WTC11 (cell line): ENCODE results near the gene CYP3A4. TPM values are rescaled to one million over a fixed set of nuclear protein-coding genes. Genes with fewer than 3 reads are reported as not detected.

Experiments
- ATAC-seq: fragments of 200-7000 bp; cut with Tn5 transposase; 2 replicates; pipeline ENCODE4 v1.10.0; 2021; ENCODE audit warnings: mild to moderate bottlenecking, moderate library complexity
- CTCF ChIA-PET: fragments of 300-600 bp; sonication (Branson Sonifier 250); formaldehyde crosslinking; loops from one replicate; lab custom pipeline; 2021; ENCODE audit warnings: antibody characterized with exemption; lab: Charles Lee
- POLR2A ChIA-PET: fragments of 350-600 bp; sonication (Branson Sonifier 250); formaldehyde crosslinking; loops from one replicate; lab custom pipeline; 2021; ENCODE audit warnings: antibody characterized with exemption; lab: Charles Lee
- DNase-seq: peaks from one replicate; pipeline ENCODE4 v3.0.0; 2021; ENCODE audit warnings: low spot score
- H3K27ac Mint-ChIP-seq: 2 replicates; pipeline ENCODE4 v1.8.0; 2021; ENCODE audit warnings: mixed read lengths
- H3K27me3 Mint-ChIP-seq: 2 replicates; pipeline ENCODE4 v1.8.0; 2021; ENCODE audit warnings: low read depth, mild to moderate bottlenecking, moderate library complexity, mixed read lengths
- H3K36me3 Mint-ChIP-seq: 2 replicates; pipeline ENCODE4 v1.8.0; 2021; ENCODE audit warnings: mixed read lengths
- H3K4me1 Mint-ChIP-seq: 2 replicates; pipeline ENCODE4 v1.8.0; 2022; ENCODE audit warnings: mixed read lengths
- H3K4me3 Mint-ChIP-seq: 2 replicates; pipeline ENCODE4 v1.8.0; 2021; ENCODE audit warnings: mild to moderate bottlenecking, moderate library complexity, mixed read lengths
- H3K9me3 Mint-ChIP-seq: 2 replicates; pipeline ENCODE4 v1.8.0; 2021; ENCODE audit warnings: mixed read lengths
- CBFB ChIP-seq: sonication (generic); formaldehyde crosslinking; IDR thresholded peaks from 2 replicates; pipeline ENCODE4 v1.8.1; 2022; ENCODE audit warnings: mild to moderate bottlenecking, low read depth, missing genetic modification reagents
- CDX4 ChIP-seq: fragments of 250-450 bp; sonication (Bioruptor Pico); IDR thresholded peaks from 2 replicates; pipeline ENCODE4 v1.9.0; 2021; ENCODE audit warnings: moderate library complexity, mild to moderate bottlenecking, inconsistent platforms, borderline replicate concordance
- ELF4 ChIP-seq: sonication (generic); formaldehyde crosslinking; IDR thresholded peaks from 2 replicates; pipeline ENCODE4 v1.8.1; 2022; ENCODE audit warnings: low read depth, mild to moderate bottlenecking, moderate library complexity, missing genetic modification reagents
- FOXJ3 ChIP-seq: sonication (generic); formaldehyde crosslinking; IDR thresholded peaks from 2 replicates; pipeline ENCODE4 v1.9.0; 2021; ENCODE audit warnings: missing genetic modification reagents, mild to moderate bottlenecking, borderline replicate concordance
- JAZF1 ChIP-seq: fragments of 250-450 bp; sonication (Bioruptor Pico); IDR thresholded peaks from 2 replicates; pipeline ENCODE4 v1.9.0; 2021; ENCODE audit warnings: moderate library complexity, mild to moderate bottlenecking, inconsistent platforms
- MXD4 ChIP-seq: fragments of 250-450 bp; sonication (Bioruptor Pico); IDR thresholded peaks from 2 replicates; pipeline ENCODE4 v1.8.0; 2021; ENCODE audit warnings: mild to moderate bottlenecking, moderate library complexity, borderline replicate concordance
- NFATC4 ChIP-seq: fragments of 250-450 bp; sonication (Bioruptor Pico); IDR thresholded peaks from 2 replicates; pipeline ENCODE4 v1.9.0; 2021; ENCODE audit warnings: mild to moderate bottlenecking
- NFE2L1 ChIP-seq: sonication (generic); formaldehyde crosslinking; IDR thresholded peaks from 2 replicates; pipeline ENCODE4 v1.8.1; 2023; ENCODE audit warnings: missing genetic modification reagents
- TEAD4 ChIP-seq: sonication (generic); formaldehyde crosslinking; IDR thresholded peaks from 2 replicates; pipeline ENCODE4 v1.8.0; 2022; ENCODE audit warnings: mild to moderate bottlenecking, missing genetic modification reagents
- ZNF121 ChIP-seq: sonication (generic); formaldehyde crosslinking; IDR thresholded peaks from 2 replicates; pipeline ENCODE4 v1.8.0; 2023; ENCODE audit warnings: missing genetic modification reagents
- ZNF671 ChIP-seq: fragments of 250-450 bp; sonication (Bioruptor Pico); IDR thresholded peaks from 2 replicates; pipeline ENCODE4 v1.8.0; 2021; ENCODE audit warnings: mild to moderate bottlenecking
- total RNA-seq: library from RNA; stranded (reverse); gene quantifications from 3 replicates; pipeline ENCODE4 v1.2.3, GENCODE V29; 2021
- TF ChIP-seq, protein P1 (sequence below): sonication (generic); formaldehyde crosslinking; IDR thresholded peaks from 2 replicates; pipeline ENCODE4 v1.8.0; 2022; ENCODE audit warnings: missing genetic modification reagents
- TF ChIP-seq, protein P2 (sequence below): sonication (generic); formaldehyde crosslinking; conservative IDR thresholded peaks from 2 replicates; pipeline ENCODE4 v1.8.1; 2022; ENCODE audit warnings: mild to moderate bottlenecking, missing genetic modification reagents
- TF ChIP-seq, protein P3 (sequence below): sonication (generic); formaldehyde crosslinking; IDR thresholded peaks from 2 replicates; pipeline ENCODE4 v1.8.1; 2023; ENCODE audit warnings: mild to moderate bottlenecking, missing genetic modification reagents, moderate library complexity
- TF ChIP-seq, protein P4 (sequence below): sonication (generic); formaldehyde crosslinking; IDR thresholded peaks from 2 replicates; pipeline ENCODE4 v1.8.0; 2023; ENCODE audit warnings: missing genetic modification reagents, mild to moderate bottlenecking, borderline replicate concordance

The CYP3A4 gene
- total RNA-seq, 1 experiment from 2014 or later = 0.33 TPM

- TF ChIP-seq, protein P1, sequence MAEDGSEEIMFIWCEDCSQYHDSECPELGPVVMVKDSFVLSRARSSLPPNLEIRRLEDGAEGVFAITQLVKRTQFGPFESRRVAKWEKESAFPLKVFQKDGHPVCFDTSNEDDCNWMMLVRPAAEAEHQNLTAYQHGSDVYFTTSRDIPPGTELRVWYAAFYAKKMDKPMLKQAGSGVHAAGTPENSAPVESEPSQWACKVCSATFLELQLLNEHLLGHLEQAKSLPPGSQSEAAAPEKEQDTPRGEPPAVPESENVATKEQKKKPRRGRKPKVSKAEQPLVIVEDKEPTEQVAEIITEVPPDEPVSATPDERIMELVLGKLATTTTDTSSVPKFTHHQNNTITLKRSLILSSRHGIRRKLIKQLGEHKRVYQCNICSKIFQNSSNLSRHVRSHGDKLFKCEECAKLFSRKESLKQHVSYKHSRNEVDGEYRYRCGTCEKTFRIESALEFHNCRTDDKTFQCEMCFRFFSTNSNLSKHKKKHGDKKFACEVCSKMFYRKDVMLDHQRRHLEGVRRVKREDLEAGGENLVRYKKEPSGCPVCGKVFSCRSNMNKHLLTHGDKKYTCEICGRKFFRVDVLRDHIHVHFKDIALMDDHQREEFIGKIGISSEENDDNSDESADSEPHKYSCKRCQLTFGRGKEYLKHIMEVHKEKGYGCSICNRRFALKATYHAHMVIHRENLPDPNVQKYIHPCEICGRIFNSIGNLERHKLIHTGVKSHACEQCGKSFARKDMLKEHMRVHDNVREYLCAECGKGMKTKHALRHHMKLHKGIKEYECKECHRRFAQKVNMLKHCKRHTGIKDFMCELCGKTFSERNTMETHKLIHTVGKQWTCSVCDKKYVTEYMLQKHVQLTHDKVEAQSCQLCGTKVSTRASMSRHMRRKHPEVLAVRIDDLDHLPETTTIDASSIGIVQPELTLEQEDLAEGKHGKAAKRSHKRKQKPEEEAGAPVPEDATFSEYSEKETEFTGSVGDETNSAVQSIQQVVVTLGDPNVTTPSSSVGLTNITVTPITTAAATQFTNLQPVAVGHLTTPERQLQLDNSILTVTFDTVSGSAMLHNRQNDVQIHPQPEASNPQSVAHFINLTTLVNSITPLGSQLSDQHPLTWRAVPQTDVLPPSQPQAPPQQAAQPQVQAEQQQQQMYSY (CRISPR knock-in tag) = no peak
Observed at GRCh38 chr7:99790407-99790806, 6.4 kb upstream of the CYP3A4 start (continued).

DNA sequence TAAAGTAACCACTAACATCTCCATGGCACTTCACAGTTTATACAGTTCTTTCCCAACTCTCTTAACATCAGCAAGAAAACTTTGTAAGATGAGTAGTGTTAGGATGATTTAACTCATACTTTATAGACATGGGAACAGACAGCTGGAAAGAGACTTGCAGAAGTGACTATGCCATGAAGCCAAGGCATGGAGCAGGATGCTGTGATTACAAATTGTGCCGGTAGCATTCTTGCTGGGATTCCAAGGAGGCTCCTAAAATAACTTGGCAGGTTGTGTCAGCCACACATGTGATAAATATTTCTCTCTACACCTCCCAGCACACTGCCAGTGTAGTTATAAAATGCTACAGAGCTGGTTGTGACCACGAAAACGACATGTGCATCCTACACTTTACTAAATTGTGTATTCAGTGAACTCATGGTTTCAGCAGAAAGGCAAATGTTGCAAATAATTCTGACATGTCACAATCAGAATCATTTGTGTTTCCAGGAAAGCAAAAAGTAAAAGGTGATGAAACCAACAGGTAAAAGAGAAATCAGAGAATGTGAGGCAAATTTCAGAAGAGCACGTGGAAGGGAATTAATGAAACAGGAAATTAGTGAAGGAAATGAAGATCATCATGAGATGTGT is 5.6 kb upstream of the CYP3A4 start:
- H3K27ac Mint-ChIP-seq = no peak overlapping the region
- TF ChIP-seq, protein P2, sequence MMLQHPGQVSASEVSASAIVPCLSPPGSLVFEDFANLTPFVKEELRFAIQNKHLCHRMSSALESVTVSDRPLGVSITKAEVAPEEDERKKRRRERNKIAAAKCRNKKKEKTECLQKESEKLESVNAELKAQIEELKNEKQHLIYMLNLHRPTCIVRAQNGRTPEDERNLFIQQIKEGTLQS (CRISPR knock-in tag) = no peak
- TF ChIP-seq TEAD4 (CRISPR knock-in tag) (no peak), NFE2L1 (CRISPR knock-in tag) (no peak), MXD4 (CRISPR knock-in tag) (no peak), JAZF1 (CRISPR knock-in tag) (no peak), CBFB (no peak), NFATC4 (CRISPR knock-in tag) (no peak), FOXJ3 (CRISPR knock-in tag) (no peak), ELF4 (CRISPR knock-in tag) (no peak), ZNF671 (CRISPR knock-in tag) (no peak), CDX4 (CRISPR knock-in tag) (no peak), ZNF121 (CRISPR knock-in tag) (no peak)
- TF ChIP-seq, protein P3, sequence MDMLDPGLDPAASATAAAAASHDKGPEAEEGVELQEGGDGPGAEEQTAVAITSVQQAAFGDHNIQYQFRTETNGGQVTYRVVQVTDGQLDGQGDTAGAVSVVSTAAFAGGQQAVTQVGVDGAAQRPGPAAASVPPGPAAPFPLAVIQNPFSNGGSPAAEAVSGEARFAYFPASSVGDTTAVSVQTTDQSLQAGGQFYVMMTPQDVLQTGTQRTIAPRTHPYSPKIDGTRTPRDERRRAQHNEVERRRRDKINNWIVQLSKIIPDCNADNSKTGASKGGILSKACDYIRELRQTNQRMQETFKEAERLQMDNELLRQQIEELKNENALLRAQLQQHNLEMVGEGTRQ (CRISPR knock-in tag) = no peak
- TF ChIP-seq, protein P4, sequence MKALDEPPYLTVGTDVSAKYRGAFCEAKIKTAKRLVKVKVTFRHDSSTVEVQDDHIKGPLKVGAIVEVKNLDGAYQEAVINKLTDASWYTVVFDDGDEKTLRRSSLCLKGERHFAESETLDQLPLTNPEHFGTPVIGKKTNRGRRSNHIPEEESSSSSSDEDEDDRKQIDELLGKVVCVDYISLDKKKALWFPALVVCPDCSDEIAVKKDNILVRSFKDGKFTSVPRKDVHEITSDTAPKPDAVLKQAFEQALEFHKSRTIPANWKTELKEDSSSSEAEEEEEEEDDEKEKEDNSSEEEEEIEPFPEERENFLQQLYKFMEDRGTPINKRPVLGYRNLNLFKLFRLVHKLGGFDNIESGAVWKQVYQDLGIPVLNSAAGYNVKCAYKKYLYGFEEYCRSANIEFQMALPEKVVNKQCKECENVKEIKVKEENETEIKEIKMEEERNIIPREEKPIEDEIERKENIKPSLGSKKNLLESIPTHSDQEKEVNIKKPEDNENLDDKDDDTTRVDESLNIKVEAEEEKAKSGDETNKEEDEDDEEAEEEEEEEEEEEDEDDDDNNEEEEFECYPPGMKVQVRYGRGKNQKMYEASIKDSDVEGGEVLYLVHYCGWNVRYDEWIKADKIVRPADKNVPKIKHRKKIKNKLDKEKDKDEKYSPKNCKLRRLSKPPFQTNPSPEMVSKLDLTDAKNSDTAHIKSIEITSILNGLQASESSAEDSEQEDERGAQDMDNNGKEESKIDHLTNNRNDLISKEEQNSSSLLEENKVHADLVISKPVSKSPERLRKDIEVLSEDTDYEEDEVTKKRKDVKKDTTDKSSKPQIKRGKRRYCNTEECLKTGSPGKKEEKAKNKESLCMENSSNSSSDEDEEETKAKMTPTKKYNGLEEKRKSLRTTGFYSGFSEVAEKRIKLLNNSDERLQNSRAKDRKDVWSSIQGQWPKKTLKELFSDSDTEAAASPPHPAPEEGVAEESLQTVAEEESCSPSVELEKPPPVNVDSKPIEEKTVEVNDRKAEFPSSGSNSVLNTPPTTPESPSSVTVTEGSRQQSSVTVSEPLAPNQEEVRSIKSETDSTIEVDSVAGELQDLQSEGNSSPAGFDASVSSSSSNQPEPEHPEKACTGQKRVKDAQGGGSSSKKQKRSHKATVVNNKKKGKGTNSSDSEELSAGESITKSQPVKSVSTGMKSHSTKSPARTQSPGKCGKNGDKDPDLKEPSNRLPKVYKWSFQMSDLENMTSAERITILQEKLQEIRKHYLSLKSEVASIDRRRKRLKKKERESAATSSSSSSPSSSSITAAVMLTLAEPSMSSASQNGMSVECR (CRISPR knock-in tag) = no peak
- H3K4me3 Mint-ChIP-seq = no peak overlapping the region
- CTCF ChIA-PET = no interaction called here
- H3K36me3 Mint-ChIP-seq = no peaks in the 10 kb centered on the region
- POLR2A ChIA-PET = no interaction called here
- H3K27me3 Mint-ChIP-seq = peaks cover 7% of the 10 kb centered on the region
- DNase-seq = no peak
- no peak for ATAC-seq
- no peaks in the 10 kb centered on the region for H3K9me3 Mint-ChIP-seq
- H3K4me1 Mint-ChIP-seq = no peaks in the 10 kb centered on the region
